Astrocyte of the cerebellum (primary cell): ENCODE results near the gene TK1.

Source experiments
- DNase-seq: peaks from one replicate; pipeline ENCODE4 v3.0.0-alpha.2; 2011; ENCODE audit warnings: low read depth
- H3K4me3 ChIP-seq: 2 replicates; pipeline ENCODE4 v1.5.1; 2011; ENCODE audit warnings: mild to moderate bottlenecking, low read depth, low read length, moderate library complexity
- CTCF ChIP-seq: IDR thresholded peaks from 2 replicates; pipeline ENCODE4 v1.5.1; 2012; ENCODE audit warnings: low read length, low read depth, moderate library complexity, mild to moderate bottlenecking; ENCODE audit errors: missing control alignments
- in situ Hi-C: cut with HindIII; loops from 2 replicates; pipeline ENCODE4 v1.10.0; 2017; ENCODE audit warnings: low sequenced_read_pairs

TK1 gene

GRCh38 chr17:78180508-78180907 is 6.3 kb downstream of the TK1 start:
- H3K4me3 ChIP-seq: no peak overlapping the region
- in situ Hi-C loops: no loop called here
- DNase-seq: no peak
- TF ChIP-seq CTCF: no peak

GRCh38 chr17:78180083-78180482 is 6.8 kb downstream of the TK1 start:
- no peak for DNase-seq
- in situ Hi-C loops: no loop called here
- H3K4me3 ChIP-seq: no peak overlapping the region
- no peak for TF ChIP-seq CTCF

GRCh38 chr17:78179372-78179771 is 7.5 kb downstream of the TK1 start:
- no peak for TF ChIP-seq CTCF
- in situ Hi-C loops: no loop called here
- H3K4me3 ChIP-seq: no peak overlapping the region
- DNase-seq: no peak

- no peak overlapping the region for H3K4me3 ChIP-seq
- DNase-seq: no peak
- in situ Hi-C loops: no loop called here
- peak; percentile 85 for TF ChIP-seq CTCF
These were observed 10.3 kb downstream of the TK1 start for GRCh38 chr17:78176548-78177025.

- in situ Hi-C loops: no loop called here
- no peak overlapping the region for H3K4me3 ChIP-seq
- TF ChIP-seq CTCF: no peak
- DNase-seq: no peak
These were observed 11.2 kb downstream of the TK1 start for GRCh38 chr17:78175643-78175981.

- TF ChIP-seq CTCF: no peak
- H3K4me3 ChIP-seq: no peak overlapping the region
- in situ Hi-C loops: no loop called here
- DNase-seq: no peak
These were observed 11.8 kb downstream of the TK1 start for GRCh38 chr17:78174870-78175642.

- H3K4me3 ChIP-seq: no peak overlapping the region
- DNase-seq: no peak
- in situ Hi-C loops: no loop called here
- peak; percentile 24 for TF ChIP-seq CTCF
These were observed 12.4 kb downstream of the TK1 start for GRCh38 chr17:78174346-78174869.
